Effector CD8-positive, alpha-beta T cell (primary cell): ENCODE data around the gene STEAP3.

Source experiments
- DNase-seq: peaks from one replicate; lab custom pipeline; 2025; lab: John Stamatoyannopoulos, UW

STEAP3 gene

GRCh38 chr2:119198240-119198840, 25.3 kb upstream of the STEAP3 start:
- no peak for DNase-seq

GRCh38 chr2:119201815-119202214, 21.8 kb upstream of the STEAP3 start:
- no peak for DNase-seq

GRCh38 chr2:119202610-119203310, 20.9 kb upstream of the STEAP3 start:
- DNase-seq: no peak

GRCh38 chr2:119204525-119204924, 19.1 kb upstream of the STEAP3 start:
- DNase-seq: no peak

- no peak for DNase-seq
These were observed 18.5 kb upstream of the STEAP3 start for GRCh38 chr2:119205001-119205706.

GRCh38 chr2:119206201-119206600, 17.4 kb upstream of the STEAP3 start:
- DNase-seq: no peak

- DNase-seq: no peak
These were observed 16.2 kb upstream of the STEAP3 start for GRCh38 chr2:119207447-119207846.

GRCh38 chr2:119208791-119209203, 14.8 kb upstream of the STEAP3 start:
- no peak for DNase-seq

GRCh38 chr2:119212139-119212800, 11.4 kb upstream of the STEAP3 start:
- DNase-seq: no peak

GRCh38 chr2:119214453-119215037, 9.1 kb upstream of the STEAP3 start:
- DNase-seq: no peak

GRCh38 chr2:119216994-119217393, 6.6 kb upstream of the STEAP3 start:
- DNase-seq: no peak

GRCh38 chr2:119218478-119219064, 5.1 kb upstream of the STEAP3 start:
- DNase-seq: no peak

GRCh38 chr2:119219873-119220272, 3.8 kb upstream of the STEAP3 start:
- no peak for DNase-seq

GRCh38 chr2:119220720-119221301, 2.8 kb upstream of the STEAP3 start:
- DNase-seq: no peak

- no peak for DNase-seq
These were observed 2.0 kb upstream of the STEAP3 start for GRCh38 chr2:119221609-119222008.

- no peak for DNase-seq
These were observed 1.4 kb upstream of the STEAP3 start for GRCh38 chr2:119222213-119222612.

- DNase-seq: no peak
These were observed 642 bp upstream of the STEAP3 start for GRCh38 chr2:119222863-119223520.

- no peak for DNase-seq
These were observed 914 bp downstream of the STEAP3 start for GRCh38 chr2:119224391-119225104.

- DNase-seq: no peak
These were observed 1.7 kb downstream of the STEAP3 start for GRCh38 chr2:119225105-119225865.
